HL-60 (cell line): ENCODE measurements around the gene GYG1.

Experiments used
- DNase-seq, 2 experiments: peaks; one replicate each; pipeline ENCODE4 v3.0.0-alpha.2; 2010 to 2020; ENCODE audit warnings: low read depth in 1 of 2, low spot score in 1 of 2
- H3K27ac ChIP-seq: fragments of 250-450 bp; sonication (Bioruptor Pico); replicated peaks from 2 replicates; pipeline ENCODE4 v1.5.1; 2020; ENCODE audit warnings: mild to moderate bottlenecking, moderate library complexity
- H3K27me3 ChIP-seq: fragments of 250-450 bp; sonication (Bioruptor Pico); 2 replicates; pipeline ENCODE4 v1.5.1; 2021; ENCODE audit warnings: mild to moderate bottlenecking, moderate library complexity; ENCODE audit not compliant: insufficient read depth, poor library complexity, severe bottlenecking
- H3K4me3 ChIP-seq: replicated peaks from 2 replicates; pipeline ENCODE4 v1.5.1; 2011; ENCODE audit warnings: mild to moderate bottlenecking, control low read depth, low read length; ENCODE audit not compliant: insufficient read depth
- CTCF ChIP-seq: IDR thresholded peaks from one replicate; pipeline ENCODE4 v1.5.1; 2011; ENCODE audit warnings: low read length, control low read depth, inconsistent platforms; ENCODE audit not compliant: insufficient read depth
- GABPA ChIP-seq: IDR thresholded peaks from 2 replicates; pipeline ENCODE4 v1.6.1; 2012; ENCODE audit warnings: low read depth
- POLR2AphosphoS5 ChIP-seq: IDR thresholded peaks from 2 replicates; pipeline ENCODE4 v1.6.1; 2012; ENCODE audit warnings: low read depth
- REST ChIP-seq: IDR thresholded peaks from 2 replicates; pipeline ENCODE4 v1.6.1; 2012; ENCODE audit warnings: low read depth; ENCODE audit not compliant: insufficient replicate concordance
- SPI1 ChIP-seq: IDR thresholded peaks from 2 replicates; pipeline ENCODE4 v1.6.1; 2012; ENCODE audit warnings: low read depth, mild to moderate bottlenecking, borderline replicate concordance

Gene GYG1

GRCh38 chr3:149009732-149010131 lies 18.4 kb downstream of the GYG1 start:
- H3K4me3 ChIP-seq, result no peak overlapping the region

GRCh38 chr3:149010504-149010951 lies 19.2 kb downstream of the GYG1 start:
- DNase-seq, result no peak
- no peaks in the 10 kb centered on the region for H3K27me3 ChIP-seq
- no peak overlapping the region for H3K4me3 ChIP-seq
- TF ChIP-seq REST (no peak), GABPA (no peak), SPI1 (no peak), POLR2AphosphoS5 (no peak), CTCF (no peak)
- no peak overlapping the region for H3K27ac ChIP-seq

More at GRCh38 chr3:149009732-149010131, 18.4 kb downstream of the GYG1 start:
- TF ChIP-seq REST (no peak), GABPA (no peak), CTCF (no peak), POLR2AphosphoS5 (no peak), SPI1 (no peak)
- no peak for DNase-seq
- Histone ChIP-seq H3K27me3 (no peaks in the 10 kb centered on the region), H3K27ac (no peak overlapping the region)

GRCh38 chr3:149010966-149011365 lies 19.6 kb downstream of the GYG1 start:
- Histone ChIP-seq H3K27me3 (no peaks in the 10 kb centered on the region), H3K27ac (no peak overlapping the region), H3K4me3 (no peak overlapping the region)
- TF ChIP-seq POLR2AphosphoS5 (no peak), REST (no peak), CTCF (no peak), GABPA (no peak), SPI1 (no peak)
- DNase-seq, result no peak
